Activated CD4-positive, alpha-beta T cell treated with anti-CD3 and anti-CD28 coated beads, Interleukin-10, Interleukin-2, amounts not matched to agents 100 ng/mL and 50 ng/mL, durations not matched to agents 16 hours and 8 hours (primary cell): ENCODE results near the gene NLRP1.

ENCODE experiments used
- DNase-seq: peaks from one replicate; pipeline ENCODE4 v3.0.0-alpha.2; 2020

The NLRP1 gene

DNA sequence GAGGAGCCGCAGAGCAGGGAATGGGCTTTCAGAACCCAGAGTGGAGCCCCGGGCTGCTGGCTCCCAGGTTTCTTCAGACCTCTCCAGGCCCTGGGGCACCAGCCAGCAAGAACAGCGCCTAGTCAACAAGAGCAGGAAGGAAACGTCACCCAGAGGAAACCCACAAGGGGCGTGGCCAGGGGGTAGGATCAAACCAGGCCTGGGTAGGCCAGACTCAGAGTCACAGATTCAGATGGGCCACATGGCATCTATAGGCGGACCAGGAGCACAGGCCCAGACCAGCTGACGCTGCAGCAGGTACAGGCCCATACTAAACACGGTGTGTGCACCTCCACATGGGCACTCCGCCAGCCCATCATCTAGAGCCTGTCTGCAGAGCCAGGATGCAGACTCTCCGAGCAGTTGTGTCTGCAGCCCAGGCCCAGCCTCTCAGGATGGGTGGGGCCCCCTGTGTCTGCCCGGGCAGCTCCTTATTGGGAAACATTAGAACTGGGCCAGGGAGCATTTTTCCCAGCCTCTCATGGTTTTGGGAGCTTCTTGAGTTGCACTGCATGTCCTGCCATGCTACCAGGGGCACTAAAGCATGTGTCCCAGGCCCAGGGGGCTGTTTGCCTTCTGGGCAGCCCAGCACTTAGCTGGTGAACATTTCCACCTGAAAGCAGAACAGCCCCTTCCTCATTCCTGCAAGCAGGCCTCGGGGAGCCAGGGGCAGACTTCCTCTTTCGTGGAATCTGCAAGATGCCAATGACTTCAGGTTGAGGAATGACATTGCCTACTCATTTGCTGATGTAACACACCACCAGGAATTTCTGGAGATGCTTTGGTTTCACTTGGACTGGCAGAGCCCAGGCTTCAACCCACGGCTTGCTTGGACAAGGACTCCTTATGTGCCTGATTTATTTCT, at the start of gene NLRP1:
Gene NLRP1 (minus strand): TSS at position 127 of the 904 bp plus-strand sequence. CDS start 552 bp downstream, outside the sequence.
- peak; percentile 97 for DNase-seq

DNA sequence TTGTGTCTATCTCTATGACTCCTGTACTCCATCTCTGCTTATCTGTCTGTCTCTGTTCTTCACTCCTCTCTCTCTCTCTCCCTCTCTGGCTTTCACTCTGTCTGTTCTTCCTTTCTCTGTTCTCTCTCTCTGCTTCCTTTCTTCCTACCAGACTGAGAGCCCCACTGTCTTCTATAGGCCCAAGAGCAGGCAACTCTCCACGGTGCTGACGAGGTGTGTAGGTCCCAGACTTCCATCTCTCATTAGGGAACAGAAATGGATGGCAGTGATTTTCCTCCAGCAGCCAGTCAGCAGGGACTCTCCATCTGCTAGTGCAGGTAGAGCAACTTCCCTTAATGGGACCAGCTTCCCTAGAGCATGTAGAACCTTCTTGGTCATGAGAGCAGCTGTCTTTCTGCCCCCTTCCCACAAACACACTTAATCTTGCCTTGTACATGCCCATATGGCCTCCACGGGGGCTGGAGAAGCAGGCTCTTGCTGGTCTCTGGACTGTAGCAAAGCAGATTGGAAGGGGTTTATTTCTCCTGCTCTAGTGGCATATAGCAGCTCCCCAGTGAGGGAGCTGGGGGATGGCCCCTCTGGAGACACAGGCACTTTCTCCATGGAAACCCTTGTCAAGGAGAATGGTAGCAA, 47.8 kb upstream of the NLRP1 start:
- no peak for DNase-seq

DNA sequence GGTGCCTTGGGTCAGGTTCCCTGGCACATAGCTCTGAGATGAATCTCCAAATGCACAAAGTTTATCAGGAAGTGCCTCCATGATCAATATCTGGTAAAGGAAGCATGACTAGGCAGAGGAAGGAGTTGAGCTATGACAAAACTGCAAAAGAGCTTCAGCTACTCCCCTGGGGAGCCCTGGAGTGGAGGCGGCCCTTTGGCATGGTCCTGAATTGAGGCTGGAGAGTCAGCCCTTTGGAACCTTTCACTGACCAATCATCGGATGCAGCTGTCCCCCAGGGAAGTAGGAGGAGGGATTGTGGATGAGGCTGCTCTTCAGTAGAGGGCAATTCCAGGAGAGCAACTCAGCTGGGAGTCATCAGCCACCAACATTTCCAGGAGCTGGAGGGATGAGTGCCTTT, 46.1 kb upstream of the NLRP1 start:
- no peak for DNase-seq

DNA sequence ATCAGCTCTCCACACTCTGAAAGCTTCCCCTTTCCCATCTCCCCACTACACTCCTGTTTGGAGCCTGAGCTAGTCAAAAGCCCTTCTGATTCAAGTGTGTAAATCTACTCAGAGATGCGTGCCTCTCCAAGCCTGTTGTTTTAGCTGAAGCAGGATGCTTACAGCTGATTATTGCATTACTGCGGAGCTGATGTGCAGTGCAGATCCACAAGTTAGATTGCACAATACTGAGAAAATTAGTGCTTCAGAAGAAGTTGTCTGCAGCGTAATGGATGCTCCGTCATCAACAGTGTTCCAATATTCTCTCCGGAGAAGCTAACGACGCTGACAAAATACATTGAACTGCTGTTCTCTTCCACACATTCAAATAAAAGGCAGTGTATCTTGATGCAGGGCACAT, 44.8 kb upstream of the NLRP1 start:
- no peak for DNase-seq

GRCh38 chr17:5628262-5628661, 44.0 kb upstream of the NLRP1 start:
- no peak for DNase-seq

- DNase-seq = no peak
Observed at GRCh38 chr17:5624211-5624610, 39.9 kb upstream of the NLRP1 start.

- DNase-seq = no peak
Observed at GRCh38 chr17:5621729-5622128, 37.4 kb upstream of the NLRP1 start.

DNA sequence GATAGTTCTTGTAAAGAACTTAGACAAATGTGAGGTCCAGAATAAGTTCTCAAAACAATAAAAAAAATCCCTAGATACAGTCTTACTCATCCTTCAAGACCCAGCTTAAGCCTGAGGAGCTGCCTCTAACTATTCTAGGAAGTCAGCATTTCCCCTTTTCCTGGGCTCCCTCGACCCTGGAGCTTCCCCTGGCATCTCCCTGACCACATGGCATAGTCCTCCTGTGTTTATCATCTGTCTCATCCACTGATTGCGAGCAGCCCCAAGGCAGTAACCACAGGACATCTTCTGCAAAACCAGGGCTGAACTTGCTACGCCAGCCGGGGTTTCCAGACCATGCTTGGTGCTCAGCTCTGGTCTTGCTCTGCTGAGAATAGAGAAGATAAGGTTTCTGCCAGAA, 36.7 kb upstream of the NLRP1 start:
- no peak for DNase-seq

GRCh38 chr17:5619088-5619740, 34.9 kb upstream of the NLRP1 start:
- peak; percentile 21 for DNase-seq

DNA sequence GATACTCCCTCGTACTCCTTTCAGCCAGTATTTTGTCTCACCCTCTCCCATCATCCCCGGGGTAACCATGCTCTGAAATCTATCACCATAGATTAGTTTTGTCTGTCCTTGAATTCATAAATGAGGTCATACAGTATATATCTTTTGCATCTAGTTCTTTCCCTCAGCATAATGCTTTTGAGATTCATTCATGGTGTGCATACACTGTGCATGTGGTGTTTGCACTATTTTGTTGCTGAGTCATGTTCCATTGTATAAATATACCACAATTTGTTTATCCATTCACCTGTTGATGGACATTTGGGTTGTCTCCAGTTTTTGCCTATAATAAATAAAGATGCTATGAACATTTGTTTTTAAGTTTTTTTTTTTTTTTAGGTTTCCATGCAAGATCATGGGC, 34.2 kb upstream of the NLRP1 start:
- DNase-seq = no peak

DNA sequence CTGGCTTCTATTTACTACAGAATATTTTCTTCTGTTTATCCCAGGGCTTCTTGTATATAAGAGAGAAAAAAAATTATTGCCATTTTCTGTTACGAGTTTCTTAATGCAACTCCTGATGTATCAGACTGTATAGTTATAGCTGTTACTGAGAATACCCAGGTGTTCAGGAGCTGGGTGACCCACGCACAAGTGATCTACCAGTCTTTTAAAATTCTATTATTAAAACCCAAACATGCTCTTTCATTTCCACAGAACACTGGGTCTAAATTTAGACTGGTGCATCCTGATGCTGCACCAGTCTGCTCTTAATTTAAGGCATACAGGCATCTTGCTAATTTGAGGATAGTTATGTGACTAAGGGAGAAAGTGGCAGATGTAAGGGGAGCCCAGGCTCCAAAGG, 31.2 kb upstream of the NLRP1 start:
- no peak for DNase-seq

- no peak for DNase-seq
Observed at GRCh38 chr17:5610956-5611355, 26.6 kb upstream of the NLRP1 start.

- no peak for DNase-seq
Observed at GRCh38 chr17:5608399-5609112, 24.2 kb upstream of the NLRP1 start.

- DNase-seq = no peak
Observed at GRCh38 chr17:5607946-5608345, 23.6 kb upstream of the NLRP1 start.

DNA sequence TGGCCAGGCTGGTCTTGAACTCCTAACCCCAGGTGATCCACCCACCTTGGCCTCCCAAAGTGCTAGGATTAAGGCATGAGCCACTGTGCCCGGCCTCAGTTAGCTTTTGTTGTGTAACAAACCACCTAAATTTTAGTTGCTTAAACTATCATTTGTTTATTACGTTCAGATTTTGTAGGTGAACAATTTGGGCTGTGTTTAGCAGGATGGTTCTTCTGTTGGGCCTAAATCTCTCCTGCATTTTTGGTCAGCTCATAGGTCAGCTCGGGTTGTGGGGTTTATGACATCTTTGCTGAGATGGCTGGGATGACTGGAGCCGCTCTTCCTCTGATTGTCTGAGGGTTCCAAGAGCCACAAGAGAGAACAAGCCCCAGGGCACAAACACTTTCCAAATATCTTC, 21.1 kb upstream of the NLRP1 start:
- no peak for DNase-seq

- no peak for DNase-seq
Observed at GRCh38 chr17:5600041-5600440, 15.7 kb upstream of the NLRP1 start.

GRCh38 chr17:5598457-5598856, 14.1 kb upstream of the NLRP1 start:
- DNase-seq = no peak

- DNase-seq = no peak
Observed at GRCh38 chr17:5596421-5596820, 12.1 kb upstream of the NLRP1 start.

- no peak for DNase-seq
Observed at GRCh38 chr17:5595831-5596230, 11.5 kb upstream of the NLRP1 start.

GRCh38 chr17:5592382-5592781, 8.1 kb upstream of the NLRP1 start:
- DNase-seq = peak; percentile 55

GRCh38 chr17:5591966-5592365, 7.7 kb upstream of the NLRP1 start:
- no peak for DNase-seq

GRCh38 chr17:5588584-5588983, 4.3 kb upstream of the NLRP1 start:
- no peak for DNase-seq

DNA sequence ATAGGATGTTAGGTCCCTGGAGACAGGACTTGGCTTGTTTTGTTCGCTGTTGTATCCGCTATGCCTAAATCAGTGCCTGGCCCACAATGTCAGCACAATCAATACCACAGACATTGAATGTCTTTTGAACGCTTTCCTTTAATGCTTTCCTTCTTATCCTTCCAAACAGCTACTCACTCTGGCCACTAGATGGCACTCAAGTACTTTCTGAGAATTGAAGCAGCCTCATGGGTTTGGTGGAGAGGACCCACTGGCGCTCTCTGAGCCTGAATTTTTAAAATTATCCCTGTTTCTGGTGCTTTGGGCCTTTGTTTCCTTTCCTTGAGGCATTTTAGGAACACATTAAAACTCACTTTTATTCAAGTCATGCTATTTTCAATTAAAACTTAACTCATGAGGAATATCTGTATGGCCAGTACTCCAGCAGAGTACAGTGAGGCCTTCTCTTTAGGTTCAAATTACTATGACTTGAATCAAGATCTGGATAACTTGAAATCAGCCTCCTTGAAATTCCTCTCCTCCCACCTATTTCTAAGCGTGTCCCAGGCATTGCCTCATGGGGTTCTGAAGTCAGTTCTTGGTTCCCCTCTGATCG, 3.2 kb upstream of the NLRP1 start:
- peak; percentile 80 for DNase-seq
